K562 (cell line): Measurements from ENCODE around the gene ATRN. TPM values are rescaled to one million over a fixed set of nuclear protein-coding genes. Genes with fewer than 3 reads are reported as not detected.

Source experiments
- ATAC-seq: fragments of 200-7000 bp; cut with Tn5 transposase; 3 replicates; pipeline ENCODE4 v1.9.1; 2020; ENCODE audit warnings: moderate library complexity
- BruUV-seq: library from RNA; stranded (reverse); fragments of 400-500 nt; replicated peaks from 2 replicates; lab custom pipeline; 2021; lab: Mats Ljungman, UMichigan
- CTCF ChIA-PET: fragments of 300-600 bp; formaldehyde crosslinking; extraction: SDS; loops from one replicate; lab custom pipeline; 2021; ENCODE audit warnings: low intra/inter-chr PET ratio; lab: Yijun Ruan, JAX
- POLR2A ChIA-PET: fragments of 300-600, 350-650 bp; sonication (Branson Sonifier 250); formaldehyde crosslinking; extraction: SDS; loops from one replicate; lab custom pipeline; 2021; ENCODE audit warnings: antibody characterized with exemption, inconsistent platforms; lab: Yijun Ruan, JAX
- DNase-seq, 4 experiments: peaks; one replicate each; pipeline versions ENCODE4 v3.0.0 to v3.0.0-alpha.2; 2011 to 2018; ENCODE audit warnings: low spot score in 3 of 4, mixed read lengths in 3 of 4; ENCODE audit errors: extremely low read depth in 1 of 4
- FAIRE-seq: peaks from 2 replicates; lab custom pipeline; 2011; peaks lifted over from hg19 to GRCh38; lab: Jason Lieb, UNC
- H2AFZ ChIP-seq: 2 replicates; pipeline ENCODE4 v1.6.0; 2011; ENCODE audit warnings: low read depth, low read length, control low read depth, inconsistent platforms
- H3K27ac ChIP-seq: fragments of 200-600 bp; 3 replicates; pipeline ENCODE4 v1.8.0; 2011; ENCODE audit warnings: low read depth, mild to moderate bottlenecking, control low read depth, inconsistent platforms, low read length, moderate library complexity, mixed read lengths; ENCODE audit errors: extremely low read depth
- H3K27me3 ChIP-seq, 2 experiments: fragments of 300-600 bp in 1 of 2; 2 replicates in 1 of 2; 3 replicates in 1 of 2; pipeline versions ENCODE4 v1.6.0 to v1.8.0; 2011; ENCODE audit warnings: inconsistent platforms in 2 of 2, low read length in 2 of 2, mild to moderate bottlenecking in 1 of 2, mixed read lengths in 1 of 2, moderate library complexity in 1 of 2; ENCODE audit not compliant: control insufficient read depth in 2 of 2, insufficient read depth in 2 of 2
- H3K36me3 ChIP-seq: fragments of 300-600 bp; 3 replicates; pipeline ENCODE4 v1.8.0; 2011; ENCODE audit warnings: mild to moderate bottlenecking, low read length, inconsistent platforms; ENCODE audit not compliant: control insufficient read depth, insufficient read depth
- H3K4me1 ChIP-seq, 2 experiments: fragments of 200-600 bp in 1 of 2; replicated peaks in 1 of 2; 2 replicates in 1 of 2; 3 replicates in 1 of 2; pipeline versions ENCODE4 v1.5.1 to v1.8.0; 2011; ENCODE audit warnings: inconsistent platforms in 2 of 2, low read length in 2 of 2, mild to moderate bottlenecking in 1 of 2, mixed read lengths in 1 of 2, moderate library complexity in 1 of 2; ENCODE audit not compliant: control insufficient read depth in 2 of 2, insufficient read depth in 2 of 2
- H3K4me2 ChIP-seq: 2 replicates; pipeline ENCODE4 v1.6.1; 2011; ENCODE audit warnings: low read length, control low read depth, inconsistent platforms, mixed read lengths; ENCODE audit not compliant: insufficient read depth
- H3K4me3 ChIP-seq: fragments of 200-600 bp; sonication (generic), shearing (Covaris generic); 2 replicates; pipeline ENCODE4 v1.5.1; 2016; ENCODE audit warnings: control low read depth, inconsistent platforms
- H3K79me2 ChIP-seq: fragments of 200-600 bp; 3 replicates; pipeline ENCODE4 v1.8.0; 2011; ENCODE audit warnings: low read length, inconsistent platforms; ENCODE audit not compliant: control insufficient read depth, insufficient read depth
- H3K9ac ChIP-seq, 2 experiments: 2 replicates each; pipeline versions ENCODE4 v1.6.0 to v1.6.1; 2011; ENCODE audit warnings: low read depth in 2 of 2, low read length in 2 of 2, control low read depth in 1 of 2, inconsistent platforms in 1 of 2, mild to moderate bottlenecking in 1 of 2, mixed read lengths in 1 of 2; ENCODE audit not compliant: insufficient read depth in 1 of 2
- H3K9me1 ChIP-seq: one replicate; pipeline ENCODE4 v1.6.0; 2011; ENCODE audit warnings: inconsistent platforms, mild to moderate bottlenecking, low read length, moderate library complexity; ENCODE audit not compliant: control insufficient read depth, insufficient read depth
- H3K9me3 ChIP-seq: replicated peaks from 2 replicates; pipeline ENCODE4 v1.5.1; 2011; ENCODE audit warnings: low read depth, low read length, inconsistent platforms; ENCODE audit not compliant: control insufficient read depth, insufficient read depth
- H4K20me1 ChIP-seq: replicated peaks from 2 replicates; pipeline ENCODE4 v1.6.1; 2011; ENCODE audit warnings: low read length, inconsistent platforms, mixed read lengths; ENCODE audit not compliant: control insufficient read depth, insufficient read depth
- BCL6 ChIP-seq: fragments of 250-450 bp; sonication (Bioruptor Pico); IDR thresholded peaks from 2 replicates; pipeline ENCODE4 v1.4.0; 2020
- E2F6 ChIP-seq, 2 experiments: IDR thresholded peaks; 2 replicates each; pipeline ENCODE4 v1.6.1; 2011; ENCODE audit warnings: borderline replicate concordance in 1 of 2, control low read depth in 1 of 2, low read depth in 1 of 2, low read length in 1 of 2, mild to moderate bottlenecking in 1 of 2, mixed read lengths in 1 of 2, moderate library complexity in 1 of 2; ENCODE audit not compliant: insufficient read depth in 1 of 2, insufficient read length in 1 of 2, poor library complexity in 1 of 2, severe bottlenecking in 1 of 2; ENCODE audit errors: extremely low read depth in 1 of 2
- EHMT2 ChIP-seq: fragments of 450-650 bp; IDR thresholded peaks from 2 replicates; pipeline ENCODE4 v1.6.1; 2018; ENCODE audit warnings: antibody characterized with exemption
- ETS2 ChIP-seq: IDR thresholded peaks from 2 replicates; pipeline ENCODE4 v1.6.1; 2016; ENCODE audit warnings: borderline replicate concordance, missing genetic modification characterization, mild to moderate bottlenecking, moderate library complexity, missing compliant biosample characterization; ENCODE audit not compliant: poor library complexity, severe bottlenecking
- GTF3C2 ChIP-seq: IDR thresholded peaks from 3 replicates; pipeline ENCODE4 v1.6.1; 2011; ENCODE audit warnings: borderline replicate concordance, mild to moderate bottlenecking, moderate library complexity; ENCODE audit not compliant: insufficient read length; ENCODE audit errors: extremely low read depth
- NR2F6 ChIP-seq: fragments of 450-650 bp; formaldehyde crosslinking; IDR thresholded peaks from 2 replicates; pipeline ENCODE4 v1.4.0; 2020; ENCODE audit warnings: mild to moderate bottlenecking
- PHB2 ChIP-seq: fragments of 450-650 bp; IDR thresholded peaks from 2 replicates; pipeline ENCODE4 v1.6.1; 2017; ENCODE audit warnings: low read depth
- RAD21 ChIP-seq, 2 experiments: fragments of 250-450 bp in 1 of 2; fragments of 450-650 bp in 1 of 2; sonication (Bioruptor Pico) in 1 of 2; formaldehyde crosslinking in 1 of 2; IDR thresholded peaks in 1 of 2; conservative IDR thresholded peaks in 1 of 2; 2 replicates each; pipeline versions ENCODE4 v1.4.0 to v1.8.0; 2020 to 2022; ENCODE audit warnings: mild to moderate bottlenecking in 2 of 2, moderate library complexity in 1 of 2
- SPI1 ChIP-seq: IDR thresholded peaks from 2 replicates; pipeline ENCODE4 v1.6.1; 2011; ENCODE audit warnings: low read depth, low read length, control low read depth, borderline replicate concordance
- TFE3 ChIP-seq: fragments of 450-650 bp; formaldehyde crosslinking; IDR thresholded peaks from 2 replicates; pipeline ENCODE4 v1.4.0; 2020; ENCODE audit warnings: mild to moderate bottlenecking, mixed read lengths
- ZKSCAN1 ChIP-seq: fragments of 150-350 bp; IDR thresholded peaks from 2 replicates; pipeline ENCODE4 v1.6.1; 2016; ENCODE audit warnings: low read depth, low read length
- ZNF12 ChIP-seq: sonication (generic); formaldehyde crosslinking; IDR thresholded peaks from 2 replicates; pipeline ENCODE4 v1.4.0; 2020; ENCODE audit warnings: mild to moderate bottlenecking, missing genetic modification reagents
- ZNF316 ChIP-seq: fragments of 450-650 bp; IDR thresholded peaks from 2 replicates; pipeline ENCODE4 v1.6.1; 2016
- ZNF431 ChIP-seq: sonication (generic); formaldehyde crosslinking; IDR thresholded peaks from 2 replicates; pipeline ENCODE4 v1.8.0; 2022; ENCODE audit warnings: mild to moderate bottlenecking, missing genetic modification reagents
- WGBS: fragments of 100-300 bp; shearing (Covaris generic); methylation state at CpG from one replicate; pipeline ENCODE4 v1.1.6; 2016; ENCODE audit warnings: low coverage, mixed read lengths; ENCODE audit not compliant: insufficient coverage; ENCODE audit errors: missing lambda C conversion rate; 5-methylcytosine and 5-hydroxymethylcytosine counted together
- in situ Hi-C: fragments of 300-500 bp; cut with MboI; formaldehyde crosslinking; loops from 4 replicates; pipeline ENCODE4 v1.15.0; 2018; ENCODE audit warnings: inconsistent platforms, mixed read lengths
- intact Hi-C: fragments of 100-400 bp; cut with micrococcal nuclease; formaldehyde crosslinking; loops from 2 replicates; pipeline ENCODE4 v1.14.2; 2022
- polyA plus RNA-seq, 8 experiments: library from polyadenylated mRNA; depleted of rRNA in 4 of 8; stranded (reverse) in 5 of 8; unstranded in 3 of 8; fragments of >200 nt; fragmentation: Nextera tagmentation in 2 of 8; fragmentation: Illumina TruSeq in 1 of 8; extraction: Ambion mirVana in 2 of 8; extraction: Trizol in 1 of 8; gene quantifications; 2 replicates each; pipeline versions ENCODE4 v1.2.1 to v1.2.3, GENCODE V29; 2011 to 2014; ENCODE audit warnings: inconsistent platforms in 1 of 8, missing spikeins in 1 of 8
- total RNA-seq, 7 experiments: library from RNA; depleted of rRNA in 6 of 7; stranded (reverse); fragments of >200 nt in 6 of 7; fragmentation: Illumina TruSeq in 2 of 7; extraction: Trizol in 2 of 7; gene quantifications; 2 replicates each; pipeline versions ENCODE4 v1.2.1 to v1.2.3, GENCODE V29; 2011 to 2021; ENCODE audit warnings: low replicate concordance in 1 of 7

Gene ATRN
- total and polyA plus RNA-seq, 9 of the 15 experiments (the other 6 are each of a cell fraction or from before 2014, with no cell fraction given) = 0.69 to 16.5 (median 7.6) TPM

- Histone ChIP-seq H3K9ac (no peak overlapping the region), H3K9me3 (no peaks in the 10 kb centered on the region), H3K4me2 (no peak overlapping the region), H3K79me2 (no peaks in the 10 kb centered on the region), H3K9me1 (no peaks in the 10 kb centered on the region), H2AFZ (0 out of 2 replicates have a peak overlapping the region, but pooled peaks have one; percentile 32), H3K27me3 (peaks cover 0 to 20% of the 10 kb centered on the region in 2 experiments; a peak in 2 of 5 replicates), H4K20me1 (0 out of 2 replicates have a peak, but pooled peaks cover 4% of the 10 kb centered on the region), H3K4me1 (peaks cover 5 to 10% of the 10 kb centered on the region in 2 experiments; a peak in 3 of 5 replicates), H3K4me3 (no peak overlapping the region), H3K27ac (no peak overlapping the region), H3K36me3 (no peaks in the 10 kb centered on the region)
- ChIA-PET CTCF (no interaction called here), POLR2A (interaction anchor here (1.2 kb wide), 1 partner anchor 16 kb away, joined by 3 read pairs; no protein-coding TSS in a partner anchor)
- ATAC-seq = peak; percentile 77
- peak; percentile 49 for FAIRE-seq
- 39% methylated on average over 4 of the region's 10 CpGs for WGBS
- in situ Hi-C loops = no loop called here
- peak; percentile 22 to 42 (median 38) for DNase-seq
- intact Hi-C loops = no loop called here
- no TSS peak for BruUV-seq
- no peak for TF ChIP-seq PHB2
- no peak for TF ChIP-seq ZNF316
- TF ChIP-seq SPI1 = 0 out of 2 replicates have a peak, but pooled peaks have one; percentile 19
- TF ChIP-seq EHMT2 = 0 out of 2 replicates have a peak, but pooled peaks have one; percentile 31
- no peak for TF ChIP-seq NR2F6 (CRISPR knock-in tag)
- no peak for TF ChIP-seq ZNF431 (CRISPR knock-in tag)
- TF ChIP-seq ZNF12 (CRISPR knock-in tag) = no peak
- no peak for TF ChIP-seq GTF3C2
- peak in 1 of 2 experiments; percentile 21 for TF ChIP-seq E2F6 (IDR thresholded peaks at IDR 0.05; ENCODE audit: borderline replicate concordance in 1 of 2, extremely low read depth in 1 of 2, insufficient read depth in 1 of 2, insufficient read length in 1 of 2, low read depth in 1 of 2, low read length in 1 of 2, poor library complexity in 1 of 2, severe bottlenecking in 1 of 2)
- TF ChIP-seq ETS2 (tag) = no peak
- TF ChIP-seq TFE3 = no peak
- no peak for TF ChIP-seq BCL6 (CRISPR knock-in tag)
- peak in 1 of 2 experiments; percentile 14; a peak in 1 of 4 replicates for TF ChIP-seq RAD21 (CRISPR knock-in tag; conservative IDR thresholded peaks at IDR 0.05 in 1 of 2, IDR thresholded peaks at IDR 0.05 in 1 of 2)
- TF ChIP-seq ZKSCAN1 = no peak
These were observed 182.1 kb downstream of the ATRN start for GRCh38 chr20:3652676-3653596.
